GM12872 (cell line): Measurements from ENCODE around the gene SIGMAR1.

Experiments used
- TF ChIP-seq, protein P1 (sequence below): IDR thresholded peaks from 3 replicates; pipeline ENCODE4 v1.5.1; 2011; ENCODE audit warnings: low read depth, mild to moderate bottlenecking, low read length, moderate library complexity; ENCODE audit not compliant: insufficient read depth

Gene SIGMAR1

GRCh38 chr9:34654323-34655051, 16.9 kb upstream of the SIGMAR1 start:
- TF ChIP-seq, protein P1, sequence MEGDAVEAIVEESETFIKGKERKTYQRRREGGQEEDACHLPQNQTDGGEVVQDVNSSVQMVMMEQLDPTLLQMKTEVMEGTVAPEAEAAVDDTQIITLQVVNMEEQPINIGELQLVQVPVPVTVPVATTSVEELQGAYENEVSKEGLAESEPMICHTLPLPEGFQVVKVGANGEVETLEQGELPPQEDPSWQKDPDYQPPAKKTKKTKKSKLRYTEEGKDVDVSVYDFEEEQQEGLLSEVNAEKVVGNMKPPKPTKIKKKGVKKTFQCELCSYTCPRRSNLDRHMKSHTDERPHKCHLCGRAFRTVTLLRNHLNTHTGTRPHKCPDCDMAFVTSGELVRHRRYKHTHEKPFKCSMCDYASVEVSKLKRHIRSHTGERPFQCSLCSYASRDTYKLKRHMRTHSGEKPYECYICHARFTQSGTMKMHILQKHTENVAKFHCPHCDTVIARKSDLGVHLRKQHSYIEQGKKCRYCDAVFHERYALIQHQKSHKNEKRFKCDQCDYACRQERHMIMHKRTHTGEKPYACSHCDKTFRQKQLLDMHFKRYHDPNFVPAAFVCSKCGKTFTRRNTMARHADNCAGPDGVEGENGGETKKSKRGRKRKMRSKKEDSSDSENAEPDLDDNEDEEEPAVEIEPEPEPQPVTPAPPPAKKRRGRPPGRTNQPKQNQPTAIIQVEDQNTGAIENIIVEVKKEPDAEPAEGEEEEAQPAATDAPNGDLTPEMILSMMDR: no peak

- TF ChIP-seq, protein P1: no peak
Measured at GRCh38 chr9:34653151-34654072, 15.8 kb upstream of the SIGMAR1 start.

DNA sequence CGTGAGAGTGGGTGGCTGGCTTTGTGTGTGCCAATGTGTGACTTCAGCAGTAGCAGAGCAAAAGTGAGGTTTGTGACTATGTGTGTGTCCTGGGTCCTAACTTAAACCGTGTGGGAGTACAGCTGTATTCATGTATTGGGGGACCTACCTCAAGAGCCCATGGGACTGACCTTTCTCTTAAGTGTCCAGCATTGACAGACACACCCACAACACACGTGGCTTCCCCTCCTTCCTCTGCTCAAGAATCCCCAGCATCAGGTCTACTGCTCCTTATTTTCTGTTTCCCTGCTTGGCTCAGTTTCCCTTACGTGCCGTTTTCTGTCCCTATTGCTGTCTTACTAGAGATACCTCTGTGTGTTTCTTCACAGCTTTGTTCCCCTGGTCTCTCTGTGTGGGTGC, 15.0 kb upstream of the SIGMAR1 start:
- TF ChIP-seq, protein P1: no peak

GRCh38 chr9:34651876-34652601, 14.5 kb upstream of the SIGMAR1 start, which contains the start of gene IL11RA:
IL11RA (plus strand) TSS chr9:34652185; CDS start chr9:34655218, 3,033 bp downstream.
- TF ChIP-seq, protein P1: no peak

- TF ChIP-seq, protein P1: no peak
Measured at GRCh38 chr9:34651321-34651720, 13.7 kb upstream of the SIGMAR1 start.

DNA sequence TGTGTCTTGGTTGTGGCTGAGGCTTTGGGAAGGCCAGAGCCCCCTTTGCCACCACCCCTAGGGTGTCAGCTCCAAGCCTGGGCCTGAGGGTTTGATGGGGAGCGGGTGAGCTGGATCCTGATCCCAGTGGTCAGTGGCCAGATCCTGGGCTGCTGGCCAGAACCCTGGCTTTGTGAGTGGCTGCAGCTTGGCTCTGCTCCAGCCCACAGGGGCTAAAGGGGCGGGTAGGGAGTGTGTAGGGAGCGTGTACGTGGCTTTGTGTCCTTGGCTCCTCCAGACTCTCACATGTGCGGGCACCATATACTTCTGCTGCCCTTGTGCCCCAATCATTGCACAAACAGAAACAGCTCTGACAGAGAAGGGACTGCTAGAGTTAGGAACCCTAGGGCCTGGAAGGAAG, 13.2 kb upstream of the SIGMAR1 start:
- TF ChIP-seq, protein P1: no peak

- TF ChIP-seq, protein P1: no peak
Measured at GRCh38 chr9:34648673-34649072, 11.1 kb upstream of the SIGMAR1 start.
